OCI-LY3 (cell line): ENCODE data around the gene BAX.

Experiments
- H2AFZ ChIP-seq: fragments of 200-600, 300-600 bp; shearing (Covaris generic); 2 replicates; pipeline ENCODE4 v1.6.0; 2014; ENCODE audit warnings: antibody characterized with exemption, low read depth, low read length
- H3K27ac ChIP-seq: fragments of 200-600, 300-600 bp; sonication (generic); 2 replicates; pipeline ENCODE4 v1.5.1; 2014; ENCODE audit warnings: mild to moderate bottlenecking, low read length, moderate library complexity, mixed read lengths
- H3K27me3 ChIP-seq: fragments of 200-600, 300-600 bp; sonication (generic); 2 replicates; pipeline ENCODE4 v1.6.1; 2014; ENCODE audit warnings: low read depth, low read length, mixed read lengths
- H3K36me3 ChIP-seq: fragments of 200-600, 300-600 bp; sonication (generic); replicated peaks from 2 replicates; pipeline ENCODE3; 2014; ENCODE audit warnings: low read depth, low read length, mixed read lengths
- H3K4me1 ChIP-seq: fragments of 300-600, 200-600 bp; sonication (generic); 2 replicates; pipeline ENCODE4 v1.6.1; 2014; ENCODE audit warnings: low read length, mixed read lengths
- H3K4me2 ChIP-seq: fragments of 200-600, 300-600 bp; sonication (generic); 2 replicates; pipeline ENCODE4 v1.6.1; 2014; ENCODE audit warnings: low read length, mixed read lengths
- H3K4me3 ChIP-seq: fragments of 300-600, 200-600 bp; sonication (generic); 2 replicates; pipeline ENCODE4 v1.5.1; 2014; ENCODE audit warnings: antibody characterized with exemption, mild to moderate bottlenecking, low read length, moderate library complexity
- H3K79me2 ChIP-seq: fragments of 300-600, 200-600 bp; shearing (Covaris generic); 2 replicates; pipeline ENCODE4 v1.6.1; 2014; ENCODE audit warnings: mild to moderate bottlenecking, low read length, mixed read lengths
- H3K9ac ChIP-seq: fragments of 300-600, 200-600 bp; shearing (Covaris generic); 2 replicates; pipeline ENCODE4 v1.6.0; 2014; ENCODE audit warnings: mild to moderate bottlenecking, low read length, moderate library complexity
- H3K9me3 ChIP-seq: fragments of 200-600, 300-600 bp; shearing (Covaris generic); 2 replicates; pipeline ENCODE4 v1.6.1; 2014; ENCODE audit warnings: low read length, mixed read lengths; ENCODE audit not compliant: insufficient read depth
- H4K20me1 ChIP-seq: fragments of 200-600, 300-600 bp; sonication (generic); 2 replicates; pipeline ENCODE4 v1.6.1; 2016; ENCODE audit warnings: low read length, mixed read lengths; ENCODE audit not compliant: insufficient read depth
- CTCF ChIP-seq: fragments of 200-600, 300-600 bp; sonication (generic); IDR thresholded peaks from 2 replicates; pipeline ENCODE4 v1.5.1; 2014; ENCODE audit warnings: antibody characterized with exemption, low read length, low read depth
- EZH2phosphoT487 ChIP-seq: fragments of 200-600 bp; shearing (Covaris generic); IDR thresholded peaks from 2 replicates; pipeline ENCODE4 v1.6.1; 2018; ENCODE audit warnings: antibody characterized with exemption, mixed run types, low read depth

The BAX gene

GRCh38 chr19:48975947-48976847 lies 21.5 kb downstream of the BAX start:
- Histone ChIP-seq H3K27me3 (no peaks in the 10 kb centered on the region), H3K4me2 (no peak overlapping the region), H3K4me3 (no peak overlapping the region), H2AFZ (no peak overlapping the region), H3K36me3 (peaks cover 31% of the 10 kb centered on the region), H3K27ac (no peak overlapping the region), H3K9ac (no peak overlapping the region), H4K20me1 (no peaks in the 10 kb centered on the region), H3K79me2 (no peaks in the 10 kb centered on the region), H3K4me1 (peaks cover under 1% of the 10 kb centered on the region; the same call in 1 of the 2 replicates), H3K9me3 (no peaks in the 10 kb centered on the region)
- TF ChIP-seq EZH2phosphoT487 (no peak), CTCF (no peak)

GRCh38 chr19:48977061-48977460 lies 22.4 kb downstream of the BAX start:
- no peaks in the 10 kb centered on the region; the same call in 1 of the 2 replicates for H3K4me1 ChIP-seq
- H3K4me2 ChIP-seq: no peak overlapping the region
- no peak overlapping the region for H3K4me3 ChIP-seq
- no peaks in the 10 kb centered on the region for H4K20me1 ChIP-seq
- H3K9me3 ChIP-seq: no peaks in the 10 kb centered on the region
- no peak overlapping the region for H3K27ac ChIP-seq
- H3K9ac ChIP-seq: no peak overlapping the region
- no peak overlapping the region for H2AFZ ChIP-seq
- H3K27me3 ChIP-seq: no peaks in the 10 kb centered on the region
- TF ChIP-seq EZH2phosphoT487: no peak
- no peak for TF ChIP-seq CTCF
- H3K79me2 ChIP-seq: no peaks in the 10 kb centered on the region
- H3K36me3 ChIP-seq: peaks cover 39% of the 10 kb centered on the region

- no peak overlapping the region for H3K9ac ChIP-seq
- H3K4me2 ChIP-seq: no peak overlapping the region
- H4K20me1 ChIP-seq: no peaks in the 10 kb centered on the region
- H3K4me3 ChIP-seq: no peak overlapping the region
- no peaks in the 10 kb centered on the region for H3K27me3 ChIP-seq
- H3K9me3 ChIP-seq: no peaks in the 10 kb centered on the region
- H3K36me3 ChIP-seq: peaks cover 49% of the 10 kb centered on the region
- no peaks in the 10 kb centered on the region; the same call in 1 of the 2 replicates for H3K4me1 ChIP-seq
- H3K27ac ChIP-seq: no peak overlapping the region
- no peak for TF ChIP-seq EZH2phosphoT487
- TF ChIP-seq CTCF: no peak
- H2AFZ ChIP-seq: no peak overlapping the region
- H3K79me2 ChIP-seq: no peaks in the 10 kb centered on the region
These were observed 27.6 kb downstream of the BAX start for GRCh38 chr19:48982280-48982679.

- TF ChIP-seq EZH2phosphoT487: no peak
- TF ChIP-seq CTCF: no peak
These were observed 31.0 kb downstream of the BAX start for GRCh38 chr19:48985711-48986110.

More at GRCh38 chr19:48985711-48986110, 31.0 kb downstream of the BAX start:
- H3K79me2 ChIP-seq: no peaks in the 10 kb centered on the region; the same call in 1 of the 2 replicates
- H3K4me1 ChIP-seq: no peaks in the 10 kb centered on the region
- H3K4me3 ChIP-seq: no peak overlapping the region
- H3K27me3 ChIP-seq: no peaks in the 10 kb centered on the region
- H4K20me1 ChIP-seq: no peaks in the 10 kb centered on the region
- H3K27ac ChIP-seq: no peak overlapping the region
- peaks cover 41% of the 10 kb centered on the region for H3K36me3 ChIP-seq
- H3K4me2 ChIP-seq: no peak overlapping the region
- H2AFZ ChIP-seq: no peak overlapping the region
- no peaks in the 10 kb centered on the region for H3K9me3 ChIP-seq
- no peak overlapping the region for H3K9ac ChIP-seq
